ENCODE data around the gene NOG. TPM values are rescaled to one million over a fixed set of nuclear protein-coding genes. Genes with fewer than 3 reads are reported as not detected.

NOG gene
- total and polyA plus RNA-seq, 2 experiments from 2014 or later, result 0.39 to 0.66 TPM

GRCh38 chr17:56635641-56636040 is 42.1 kb downstream of the NOG start (continued):
- TF ChIP-seq, protein P1, sequence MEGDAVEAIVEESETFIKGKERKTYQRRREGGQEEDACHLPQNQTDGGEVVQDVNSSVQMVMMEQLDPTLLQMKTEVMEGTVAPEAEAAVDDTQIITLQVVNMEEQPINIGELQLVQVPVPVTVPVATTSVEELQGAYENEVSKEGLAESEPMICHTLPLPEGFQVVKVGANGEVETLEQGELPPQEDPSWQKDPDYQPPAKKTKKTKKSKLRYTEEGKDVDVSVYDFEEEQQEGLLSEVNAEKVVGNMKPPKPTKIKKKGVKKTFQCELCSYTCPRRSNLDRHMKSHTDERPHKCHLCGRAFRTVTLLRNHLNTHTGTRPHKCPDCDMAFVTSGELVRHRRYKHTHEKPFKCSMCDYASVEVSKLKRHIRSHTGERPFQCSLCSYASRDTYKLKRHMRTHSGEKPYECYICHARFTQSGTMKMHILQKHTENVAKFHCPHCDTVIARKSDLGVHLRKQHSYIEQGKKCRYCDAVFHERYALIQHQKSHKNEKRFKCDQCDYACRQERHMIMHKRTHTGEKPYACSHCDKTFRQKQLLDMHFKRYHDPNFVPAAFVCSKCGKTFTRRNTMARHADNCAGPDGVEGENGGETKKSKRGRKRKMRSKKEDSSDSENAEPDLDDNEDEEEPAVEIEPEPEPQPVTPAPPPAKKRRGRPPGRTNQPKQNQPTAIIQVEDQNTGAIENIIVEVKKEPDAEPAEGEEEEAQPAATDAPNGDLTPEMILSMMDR (conservative IDR thresholded peaks at IDR 0.05; ENCODE audit: low read depth in 2 of 2), result no peak
- TF ChIP-seq POLR2AphosphoS5 (IDR thresholded peaks at IDR 0.05; ENCODE audit: low read depth), result no peak
- TF ChIP-seq EZH2 (IDR thresholded peaks at IDR 0.05; ENCODE audit: low read depth, unreplicated experiment), result no peak
- TF ChIP-seq REST (IDR thresholded peaks at IDR 0.05; ENCODE audit: unreplicated experiment), result no peak
- no peak for TF ChIP-seq CREB1 (CRISPR knock-in tag; IDR thresholded peaks at IDR 0.05; ENCODE audit: low read depth)
- TF ChIP-seq EZH2phosphoT487 (IDR thresholded peaks at IDR 0.05; ENCODE audit: unreplicated experiment), result no peak
- no peak for TF ChIP-seq ZNF114 (CRISPR knock-in tag; IDR thresholded peaks at IDR 0.05)

- Mint-ChIP-seq H3K9me3 (no peaks in the 10 kb centered on the region), H3K27me3 (ENCODE audit: insufficient read depth, low read depth, poor library complexity) (peaks cover 6% of the 10 kb centered on the region), H3K4me3 (no peak overlapping the region), H3K27ac (no peak overlapping the region), H3K36me3 (ENCODE audit: low read depth) (no peaks in the 10 kb centered on the region), H3K4me1 (peaks cover 7% of the 10 kb centered on the region; the same call in 2 of the 3 replicates)
- DNase-seq (ENCODE audit: low spot score) (no peak), ATAC-seq (no peak)
- H3K9me2 ChIP-seq (ENCODE audit: insufficient read depth), result no peaks in the 10 kb centered on the region
- no peaks in the 10 kb centered on the region for H3F3A ChIP-seq (replicated peaks; ENCODE audit: low read depth)
- no peak overlapping the region for H3K4me2 ChIP-seq
- no peak overlapping the region for H3K27ac ChIP-seq (ENCODE audit: low read depth)
- H4K20me1 ChIP-seq (replicated peaks; ENCODE audit: insufficient read depth), result no peaks in the 10 kb centered on the region
- H3K4me3 ChIP-seq, result no peak overlapping the region
- H2AFZ ChIP-seq, result no peak overlapping the region
- H3K36me3 ChIP-seq (ENCODE audit: insufficient read depth), result no peaks in the 10 kb centered on the region
- no peaks in the 10 kb centered on the region for H3K4me1 ChIP-seq (ENCODE audit: insufficient read depth)
- H3K79me2 ChIP-seq (replicated peaks; ENCODE audit: insufficient read depth), result no peaks in the 10 kb centered on the region
- H3K27me3 ChIP-seq (ENCODE audit: insufficient read depth), result no peaks in the 10 kb centered on the region
- TF ChIP-seq NANOG (IDR thresholded peaks at IDR 0.05; ENCODE audit: borderline replicate concordance) (no peak), ZNF331 (CRISPR knock-in tag; IDR thresholded peaks at IDR 0.05; ENCODE audit: low read depth) (no peak), REST (IDR thresholded peaks at IDR 0.05; ENCODE audit: unreplicated experiment) (no peak), CREB1 (CRISPR knock-in tag; IDR thresholded peaks at IDR 0.05; ENCODE audit: low read depth) (no peak), POLR2AphosphoS5 (IDR thresholded peaks at IDR 0.05; ENCODE audit: low read depth) (no peak), ZNF114 (CRISPR knock-in tag; IDR thresholded peaks at IDR 0.05) (no peak), EZH2phosphoT487 (IDR thresholded peaks at IDR 0.05; ENCODE audit: unreplicated experiment) (no peak), JUNB (IDR thresholded peaks at IDR 0.05; ENCODE audit: unreplicated experiment) (no peak), STAT1 (IDR thresholded peaks at IDR 0.05; ENCODE audit: unreplicated experiment) (no peak)
- TF ChIP-seq, protein P1 (conservative IDR thresholded peaks at IDR 0.05; ENCODE audit: low read depth in 2 of 2), result no peak
- TF ChIP-seq, protein P2, sequence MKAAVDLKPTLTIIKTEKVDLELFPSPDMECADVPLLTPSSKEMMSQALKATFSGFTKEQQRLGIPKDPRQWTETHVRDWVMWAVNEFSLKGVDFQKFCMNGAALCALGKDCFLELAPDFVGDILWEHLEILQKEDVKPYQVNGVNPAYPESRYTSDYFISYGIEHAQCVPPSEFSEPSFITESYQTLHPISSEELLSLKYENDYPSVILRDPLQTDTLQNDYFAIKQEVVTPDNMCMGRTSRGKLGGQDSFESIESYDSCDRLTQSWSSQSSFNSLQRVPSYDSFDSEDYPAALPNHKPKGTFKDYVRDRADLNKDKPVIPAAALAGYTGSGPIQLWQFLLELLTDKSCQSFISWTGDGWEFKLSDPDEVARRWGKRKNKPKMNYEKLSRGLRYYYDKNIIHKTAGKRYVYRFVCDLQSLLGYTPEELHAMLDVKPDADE (IDR thresholded peaks at IDR 0.05), result no peak
These were observed 42.8 kb downstream of the NOG start for GRCh38 chr17:56636265-56636664.

Data from GM23338 (cell line).